Stimulated activated CD4-positive, alpha-beta T cell treated with anti-CD3 and anti-CD28 coated beads, Interleukin-1b, Interleukin-23, amount 100 ng/mL, for 24 hours (primary cell): Measurements from ENCODE around the gene CALML4.
"Not testable (repeated sequence)": the region's sequence is repeated elsewhere in the genome, so short reads cannot be mapped to it uniquely, and the experiment has no call there.

ENCODE experiments used
- DNase-seq, 4 experiments: peaks; one replicate each; pipeline ENCODE4 v3.0.0-alpha.2; 2020; ENCODE audit warnings: low read depth in 4 of 4, low spot score in 1 of 4

The CALML4 gene

DNA sequence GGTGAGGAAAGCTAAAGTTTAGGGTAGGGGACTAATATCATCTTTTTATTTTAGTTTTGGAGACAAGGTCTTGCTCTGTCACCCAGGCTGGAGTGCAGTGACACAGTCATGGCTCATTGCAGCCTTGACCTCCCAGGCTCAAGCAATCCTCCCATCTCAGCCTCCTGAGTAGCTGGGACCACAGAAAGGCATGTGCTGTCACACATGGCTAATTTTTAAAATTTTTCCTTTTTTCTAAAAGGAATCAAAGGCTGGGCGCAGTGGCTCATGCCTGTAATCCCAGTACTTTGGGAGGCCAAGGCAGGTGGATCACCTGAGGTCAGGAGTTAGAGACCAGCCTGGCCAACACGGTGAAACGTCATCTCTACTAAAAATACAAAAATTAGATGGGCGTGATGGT is 20.3 kb upstream of the CALML4 start:
- DNase-seq, result not testable (repeated sequence)

DNA sequence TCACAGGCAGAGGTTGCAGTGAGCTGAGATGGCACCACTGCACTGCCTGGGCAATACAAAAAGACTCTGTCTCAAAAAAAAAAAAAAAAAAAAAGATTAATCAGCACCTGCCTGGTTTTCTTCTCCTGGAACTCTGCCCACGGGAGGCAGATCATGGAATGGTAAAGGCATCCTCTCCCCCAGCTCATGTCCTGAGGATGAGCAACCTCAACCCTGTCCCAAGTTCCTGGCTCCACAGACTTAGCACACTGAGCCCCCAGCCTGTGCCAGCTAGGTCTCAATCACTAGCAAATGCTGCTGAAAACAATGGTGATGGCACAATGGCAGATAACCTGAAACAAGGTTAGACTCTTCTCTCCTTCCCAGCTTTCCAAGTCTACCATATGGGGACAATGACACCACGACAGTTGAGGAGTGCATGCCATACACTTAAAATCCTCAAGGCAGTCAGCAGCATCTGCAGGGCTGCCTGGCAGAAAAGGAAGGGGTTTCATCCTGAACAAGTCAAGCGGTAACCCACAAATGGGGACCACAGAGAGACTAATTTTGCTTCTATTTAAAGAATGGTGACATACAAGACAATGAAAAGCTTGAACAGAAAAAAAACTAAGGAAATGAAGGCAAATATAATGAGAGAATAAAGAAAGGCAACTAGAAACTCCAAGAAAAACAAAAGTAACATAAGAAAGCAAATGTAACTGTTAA is 19.6 kb upstream of the CALML4 start:
- DNase-seq, result no peak

DNA sequence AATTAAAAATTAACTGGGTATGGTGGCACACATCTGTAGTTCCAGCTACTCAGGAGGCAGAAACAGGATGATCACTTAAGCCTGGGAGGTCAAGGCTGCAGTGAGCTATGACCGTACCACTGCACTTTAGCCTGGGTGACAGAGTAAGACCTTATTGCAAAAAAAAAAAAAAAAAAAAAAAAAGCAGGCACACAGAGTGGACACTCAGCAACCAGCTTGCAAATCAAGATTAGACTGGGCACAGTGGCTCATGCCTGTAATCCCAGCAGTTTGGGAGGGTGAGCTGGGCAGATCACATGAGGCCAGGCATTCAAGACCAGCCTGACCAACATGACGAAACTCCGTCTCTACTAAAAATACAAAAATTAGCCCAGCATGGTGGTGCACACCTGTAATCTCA is 19.0 kb upstream of the CALML4 start:
- DNase-seq, result no peak

DNA sequence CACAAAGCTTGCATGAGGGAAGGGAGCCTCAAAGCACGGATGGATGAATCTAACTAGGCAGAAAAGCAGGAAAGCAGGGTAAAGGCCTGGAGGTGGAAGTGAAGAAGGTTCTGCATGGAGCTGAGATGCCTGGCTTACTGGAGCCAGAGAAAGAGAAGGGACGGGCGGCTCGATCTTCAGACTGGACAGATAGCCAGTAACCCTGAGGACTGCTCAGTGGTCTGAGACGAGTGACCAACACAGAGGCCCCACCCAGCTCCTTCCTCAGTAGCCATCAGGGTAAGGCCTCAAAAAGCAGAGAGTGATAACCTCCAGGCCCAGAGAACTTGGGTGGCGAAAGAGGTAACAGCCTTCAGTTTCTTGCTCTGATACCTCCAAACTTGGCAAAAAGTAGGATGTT is 18.0 kb upstream of the CALML4 start:
- no peak for DNase-seq

DNA sequence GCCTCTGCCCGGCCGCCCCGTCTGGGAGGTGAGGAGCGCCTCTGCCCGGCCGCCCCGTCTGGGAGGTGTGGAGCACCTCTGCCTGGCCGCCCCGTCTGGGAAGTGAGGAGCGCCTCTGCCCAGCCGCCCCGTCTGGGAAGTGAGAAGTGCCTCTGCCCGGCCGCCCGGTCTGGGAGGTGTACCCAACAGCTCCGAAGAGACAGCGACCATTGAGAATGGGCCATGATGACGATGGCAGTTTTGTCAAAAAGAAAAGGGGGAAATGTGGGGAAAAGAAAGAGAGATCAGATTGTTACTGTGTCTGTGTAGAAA is 17.3 kb upstream of the CALML4 start:
- not testable (repeated sequence) for DNase-seq

DNA sequence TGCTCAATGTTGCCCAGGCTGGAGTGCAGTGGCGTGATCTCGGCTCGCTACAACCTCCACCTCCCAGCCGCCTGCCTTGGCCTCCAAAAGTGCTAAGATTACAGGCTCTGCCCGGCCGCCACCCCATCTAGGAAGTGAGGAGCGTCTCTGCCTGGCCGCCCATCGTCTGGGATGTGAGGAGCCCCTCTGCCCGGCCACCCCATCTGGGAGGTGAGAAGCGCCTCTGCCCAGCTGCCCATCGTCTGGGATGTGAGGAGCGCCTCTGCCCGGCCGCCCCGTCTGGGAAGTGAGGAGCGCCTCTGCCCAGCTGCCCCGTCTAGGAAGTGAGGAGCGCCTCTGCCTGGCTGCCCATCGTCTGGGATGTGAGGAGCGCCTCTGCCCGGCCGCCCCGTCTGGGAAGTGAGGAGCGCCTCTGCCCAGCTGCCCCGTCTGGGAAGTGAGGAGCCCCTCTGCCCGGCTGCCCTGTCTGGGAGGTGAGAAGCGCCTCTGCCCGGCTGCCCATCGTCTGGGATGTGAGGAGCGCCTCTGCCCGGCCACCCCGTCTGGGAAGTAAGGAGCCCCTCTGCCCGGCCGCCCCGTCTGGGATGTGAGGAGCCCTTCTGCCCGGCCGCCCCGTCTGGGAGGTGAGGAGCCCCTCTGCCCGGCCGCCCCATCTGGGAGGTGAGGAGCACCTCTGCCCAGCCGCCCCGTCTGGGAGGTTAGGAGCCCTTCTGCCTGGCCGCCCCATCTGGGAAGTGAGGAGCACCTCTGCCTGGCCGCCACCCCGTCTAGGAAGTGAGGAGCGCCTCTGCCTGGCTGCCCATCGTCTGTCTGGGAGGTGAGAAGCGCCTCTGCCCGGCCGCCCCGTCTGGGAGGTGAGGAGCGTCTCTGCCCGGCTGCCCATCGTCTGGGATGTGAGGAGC is 16.6 kb upstream of the CALML4 start:
- not testable (repeated sequence) for DNase-seq

DNA sequence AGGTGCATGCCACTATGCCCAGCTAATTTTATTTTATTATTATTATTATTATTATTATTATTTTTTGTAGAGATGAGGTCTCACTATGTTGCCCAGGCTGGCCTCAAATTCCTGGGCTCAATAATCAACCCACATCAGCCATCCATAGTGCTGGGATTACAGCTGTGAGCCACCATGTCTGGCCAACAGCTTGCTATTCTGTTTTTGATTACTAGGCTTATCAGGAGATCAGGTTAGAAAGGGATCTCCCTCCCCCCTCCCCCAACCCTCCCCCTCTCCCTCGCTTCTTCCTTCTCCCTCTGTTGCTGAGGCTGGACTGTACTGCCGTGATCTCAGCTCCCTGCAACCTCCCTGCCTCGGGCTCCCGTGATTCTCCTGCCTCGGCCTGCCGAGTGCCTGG is 15.8 kb upstream of the CALML4 start:
- no peak for DNase-seq

DNA sequence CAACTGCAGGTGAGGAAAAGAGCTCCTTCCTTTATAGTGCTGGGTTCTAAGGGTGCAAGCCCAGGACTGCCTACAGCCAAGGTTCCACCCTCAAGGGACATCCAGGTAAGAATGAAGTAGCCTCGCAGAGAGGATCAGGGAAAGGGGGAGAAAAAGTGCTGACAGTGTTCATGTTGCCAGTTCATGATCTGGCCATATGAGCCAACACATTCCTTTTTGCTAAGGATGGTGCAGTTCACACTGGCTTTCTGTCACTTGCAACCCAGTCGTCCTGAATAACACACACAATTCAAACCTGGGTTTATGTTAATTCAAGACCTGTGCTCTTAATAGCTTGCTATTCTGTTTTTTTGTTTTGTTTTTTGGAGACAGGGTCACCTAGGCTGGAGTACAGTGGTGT is 15.4 kb upstream of the CALML4 start:
- no peak for DNase-seq

DNA sequence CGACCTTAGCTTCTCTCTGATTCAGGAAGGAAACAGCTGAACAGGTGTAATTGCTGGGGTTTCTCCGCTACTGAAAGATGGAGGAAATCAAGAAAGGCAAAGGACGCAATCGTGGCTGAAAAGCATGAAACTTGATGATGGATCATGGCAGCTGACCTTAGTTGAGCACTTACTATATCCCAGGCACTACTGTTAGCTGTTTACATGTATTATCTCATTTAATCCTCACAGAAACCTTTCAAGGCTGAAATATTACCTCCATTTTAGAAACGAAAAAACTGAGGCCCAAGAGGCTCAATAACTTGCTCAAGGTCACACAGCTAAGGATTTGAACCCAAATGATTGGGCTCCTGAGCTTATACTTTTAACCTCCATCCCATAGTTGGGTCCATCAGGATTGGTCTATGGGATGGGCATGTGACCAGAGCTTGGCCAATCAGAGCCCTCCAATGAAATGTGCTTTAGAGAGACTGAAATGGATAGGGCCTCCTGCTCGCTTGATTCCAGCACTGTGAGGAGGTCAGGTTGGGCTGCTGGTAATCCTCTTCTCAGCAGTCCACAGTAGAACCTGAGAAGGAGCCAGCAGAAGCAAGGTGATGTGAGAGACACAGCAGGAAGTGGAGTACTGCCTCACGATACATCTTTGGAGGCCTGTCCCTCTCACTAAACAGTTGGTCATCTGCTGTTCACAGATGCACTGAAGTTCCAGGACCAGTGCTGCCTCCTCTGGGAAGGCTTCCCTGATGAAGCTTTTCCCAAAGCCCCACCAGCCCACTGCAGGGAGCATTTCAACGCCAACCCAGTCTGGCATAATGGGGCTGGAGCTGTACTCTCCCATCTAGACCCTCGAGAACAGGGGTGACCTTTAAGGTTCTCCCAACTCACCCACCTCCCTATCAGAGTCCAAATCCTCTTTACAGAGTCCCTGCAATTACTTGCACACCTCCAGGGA is 14.0 kb upstream of the CALML4 start:
- no peak for DNase-seq

DNA sequence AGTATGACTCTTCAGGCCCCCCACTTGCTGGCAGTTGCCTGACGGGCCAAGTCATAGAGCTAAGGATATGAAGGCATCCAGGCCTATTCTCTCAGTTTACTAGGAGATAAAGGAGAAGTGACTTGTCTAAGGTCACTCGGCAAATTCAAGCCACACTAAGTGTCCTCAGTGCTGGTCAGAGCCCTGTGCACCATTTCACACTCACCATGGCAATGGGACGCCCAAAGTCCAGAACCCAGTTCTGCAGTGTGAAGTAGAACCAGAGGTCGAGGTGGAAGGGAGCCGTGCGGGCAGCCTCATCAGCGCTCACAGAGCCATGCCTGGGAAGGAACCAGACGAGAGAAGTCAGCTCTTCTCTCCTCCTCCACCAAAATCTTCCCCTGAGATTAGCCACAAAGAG is 13.2 kb upstream of the CALML4 start:
- DNase-seq, result no peak

DNA sequence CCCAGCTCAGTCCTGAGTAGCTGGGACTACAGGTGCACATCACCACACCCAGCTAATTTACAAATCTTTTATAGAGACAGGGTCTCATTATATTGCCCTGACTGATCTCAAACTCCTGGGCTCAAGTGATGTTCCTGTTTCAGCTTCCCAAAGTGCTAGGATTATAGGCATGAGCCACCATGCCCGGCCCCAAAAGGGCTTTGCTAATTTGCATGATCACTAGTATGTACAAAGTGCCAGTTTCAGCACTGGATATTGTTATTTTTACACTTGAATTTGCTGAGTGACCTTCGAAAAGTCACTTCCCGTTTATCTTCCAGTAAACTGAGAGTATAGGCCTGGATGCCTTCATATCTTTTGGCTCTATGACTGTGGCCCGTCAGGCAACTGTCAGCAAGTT is 12.2 kb upstream of the CALML4 start:
- no peak for DNase-seq

DNA sequence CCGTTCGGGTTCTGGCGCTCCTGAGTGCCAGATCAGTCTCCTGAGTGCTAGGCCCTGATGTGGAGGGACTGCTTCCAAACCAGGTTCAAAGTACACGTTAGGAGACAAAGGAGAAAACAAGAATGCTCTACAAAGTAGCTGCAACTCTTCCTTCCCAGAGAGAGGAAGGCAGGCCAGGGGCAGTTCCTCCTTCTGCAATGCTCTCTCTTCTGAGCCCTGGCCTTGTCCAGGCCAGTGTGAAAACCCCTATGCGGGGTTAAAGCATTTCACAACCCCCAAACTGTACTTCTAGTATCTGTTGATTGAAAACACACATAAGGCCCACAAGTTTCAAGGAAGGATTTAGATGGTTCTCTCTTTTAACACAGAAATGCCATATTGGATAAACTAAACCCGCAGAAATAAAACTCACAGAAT is 9.7 kb upstream of the CALML4 start:
- DNase-seq, result no peak

DNA sequence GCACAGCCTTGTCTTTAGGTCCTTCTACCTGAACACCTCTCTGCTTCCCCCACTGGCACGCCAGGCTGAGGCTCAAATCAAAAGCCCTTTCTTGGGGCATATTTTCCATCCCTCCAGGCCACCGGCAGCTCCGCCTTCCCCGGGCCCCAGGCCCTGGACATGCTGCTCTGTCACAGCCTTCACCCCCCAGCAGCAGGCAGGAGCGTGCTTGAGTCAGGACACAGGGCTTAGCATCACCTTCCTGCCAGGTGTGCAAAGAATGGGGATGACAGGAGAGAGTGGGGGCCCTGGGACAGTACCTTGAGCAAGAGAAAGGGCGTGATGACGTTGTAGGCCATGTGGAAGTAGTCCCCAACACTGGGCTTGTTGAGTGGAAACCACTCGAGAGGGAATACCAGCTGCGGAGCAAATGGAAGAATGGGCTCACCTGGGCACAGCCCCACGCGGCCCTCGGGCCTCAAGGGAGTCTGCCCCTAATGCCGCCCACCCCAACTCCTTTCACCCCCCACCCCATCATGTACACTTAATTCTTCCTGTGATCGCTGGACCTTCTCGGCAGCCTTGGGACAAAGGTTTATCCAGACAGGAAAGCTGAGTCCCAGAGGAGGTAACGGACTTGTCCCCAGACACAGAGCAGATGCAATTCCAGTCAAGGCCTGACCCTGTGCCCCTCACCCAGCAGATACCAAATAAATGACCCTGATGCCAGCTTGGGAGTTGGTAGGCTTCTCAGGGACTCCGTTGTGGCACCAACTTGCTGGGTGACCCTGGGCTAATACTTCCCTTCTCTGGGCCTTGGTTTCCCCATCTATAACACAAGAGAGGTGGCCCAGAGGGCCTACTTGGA is 9.1 kb upstream of the CALML4 start:
- no peak for DNase-seq

DNA sequence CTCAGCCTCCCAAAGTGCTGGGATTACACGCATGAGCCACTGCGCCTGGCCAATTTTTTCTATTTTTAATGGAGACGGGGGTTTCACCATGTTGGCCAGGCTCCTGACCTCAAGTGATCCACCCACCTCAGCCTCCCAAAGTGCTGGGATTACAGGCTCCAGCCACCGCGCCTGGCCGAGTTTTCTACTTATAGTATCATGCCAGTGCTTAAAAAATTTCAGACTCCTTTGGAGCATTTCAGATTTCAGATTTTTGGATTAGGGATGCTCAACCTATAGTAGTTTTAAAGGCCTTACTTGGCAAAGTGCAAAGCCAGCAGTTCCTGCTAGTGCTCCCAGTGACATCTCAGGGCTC is 8.3 kb upstream of the CALML4 start:
- not testable (repeated sequence) for DNase-seq

DNA sequence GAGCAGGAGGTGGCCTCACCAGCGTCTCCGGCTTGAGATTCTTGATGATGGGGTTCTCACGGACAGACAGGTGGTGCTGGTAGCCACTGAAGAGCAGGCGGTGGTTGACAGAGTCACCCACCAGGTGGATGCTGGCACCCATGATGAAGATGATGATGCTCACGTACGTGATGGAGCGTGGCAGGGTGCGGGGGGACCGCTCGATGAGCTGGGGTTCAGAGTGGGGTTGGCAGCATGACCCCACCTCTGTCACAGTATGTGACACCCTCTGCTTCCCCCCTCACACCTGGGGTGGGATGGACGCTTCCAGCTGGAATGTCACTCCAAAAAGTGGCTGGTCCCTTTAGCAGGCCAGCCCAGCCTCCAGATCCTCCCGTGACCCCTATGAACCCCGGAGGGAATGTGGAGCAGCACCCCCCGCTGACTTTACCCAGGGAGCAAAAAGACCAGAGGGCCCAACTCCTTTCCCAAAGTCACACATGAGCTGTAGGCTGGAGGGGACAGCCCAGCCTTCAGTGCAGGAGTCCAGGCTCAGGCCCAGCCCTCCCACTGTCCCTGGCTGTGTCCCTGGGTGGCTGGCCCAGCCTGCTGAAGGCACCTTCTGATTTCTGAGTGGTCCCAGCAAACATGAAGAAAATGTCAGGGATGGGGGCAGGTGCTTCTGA is 6.7 kb upstream of the CALML4 start:
- DNase-seq, result no peak

DNA sequence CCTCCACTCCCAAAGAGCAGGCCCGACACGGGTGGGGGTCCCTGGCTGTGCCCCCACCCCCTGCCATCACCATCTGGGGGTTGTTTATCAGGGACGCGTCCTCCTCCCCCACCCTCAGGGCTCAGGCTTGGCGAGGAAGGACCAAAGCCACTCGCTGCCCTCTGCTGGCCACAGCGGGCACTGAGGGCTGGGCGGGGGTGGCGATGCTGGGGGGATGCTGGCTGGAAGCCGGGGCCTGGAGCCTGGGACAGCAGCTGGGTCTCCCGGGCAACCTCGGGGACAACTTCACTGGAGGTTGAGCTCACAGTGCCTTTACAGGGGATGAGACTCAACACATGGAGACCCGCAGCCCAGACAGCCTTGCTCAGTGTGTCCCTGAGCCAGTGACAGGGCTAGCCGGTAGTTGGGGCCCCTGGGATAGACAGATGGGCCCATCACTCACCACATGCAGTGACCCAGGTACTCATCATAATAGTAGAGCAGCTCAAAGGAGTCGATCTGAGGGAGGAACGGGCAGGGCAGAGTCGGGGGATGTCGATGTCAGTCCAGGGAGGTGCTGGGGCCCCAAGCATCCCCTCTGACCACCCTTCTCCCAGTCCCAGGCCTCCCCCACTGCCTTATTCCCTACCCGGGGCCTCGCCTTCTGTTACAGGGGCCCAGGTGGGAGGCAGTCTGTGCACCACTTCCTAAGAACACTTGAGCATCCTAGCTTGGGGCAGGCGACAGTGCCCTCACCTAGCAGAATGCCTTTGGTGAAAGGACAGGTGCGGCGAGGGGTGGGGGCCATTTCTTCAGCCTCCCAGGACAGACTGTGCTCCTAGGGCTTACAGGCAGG is 5.9 kb upstream of the CALML4 start:
- peak in 2 of 4 experiments; percentile 27 to 32 for DNase-seq

DNA sequence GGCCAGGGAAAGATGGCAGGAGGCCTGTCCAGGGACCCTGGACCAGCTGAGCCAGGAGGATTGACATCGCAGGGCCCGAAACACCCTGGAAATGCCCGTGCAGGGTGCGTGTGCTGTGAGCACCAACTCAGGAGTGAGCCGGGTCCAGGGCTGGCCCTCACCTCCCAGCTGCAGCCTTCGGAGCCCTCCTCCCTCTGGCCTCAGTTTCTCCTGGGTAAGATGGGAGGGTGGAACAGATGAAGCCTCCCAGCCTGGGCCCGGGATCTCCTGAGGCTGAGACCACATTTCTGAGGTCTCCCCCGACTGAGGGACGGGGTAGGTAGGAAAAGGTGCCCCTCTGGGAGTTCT is 5.3 kb upstream of the CALML4 start:
- DNase-seq, result no peak

DNA sequence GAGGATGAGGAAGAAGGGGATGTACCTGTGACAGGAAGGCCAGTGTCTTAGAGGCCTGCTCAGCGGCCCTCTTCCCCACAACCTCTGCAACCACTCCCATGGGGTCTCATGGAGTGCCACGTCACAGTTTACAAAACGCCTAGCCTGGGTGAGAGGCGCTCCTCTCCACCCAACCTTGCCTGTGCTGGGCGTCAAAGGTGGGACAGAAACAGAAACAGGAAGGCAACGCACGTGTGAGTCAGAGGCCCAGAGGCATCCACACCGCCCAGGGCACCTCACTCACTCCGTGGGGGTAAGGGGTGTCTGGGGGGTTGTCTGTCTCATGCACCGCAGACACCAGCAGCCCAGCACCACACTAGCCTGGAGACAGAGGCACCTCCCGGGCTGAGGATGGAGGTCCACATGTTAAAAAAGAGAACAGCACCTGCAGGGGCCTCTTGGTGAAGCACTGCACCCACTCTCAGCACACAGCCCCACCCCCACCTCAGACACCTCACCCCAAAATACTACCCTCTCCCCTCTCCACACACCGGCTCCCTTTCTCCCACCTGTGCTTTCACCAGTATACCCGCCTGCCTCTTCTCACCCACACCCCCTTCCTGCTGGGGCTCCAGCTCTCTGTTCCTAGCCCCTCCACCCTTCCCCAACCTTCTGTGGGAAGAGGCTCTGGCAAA is 4.7 kb upstream of the CALML4 start:
- peak in 2 of 4 experiments; percentile 7 to 23 for DNase-seq

DNA sequence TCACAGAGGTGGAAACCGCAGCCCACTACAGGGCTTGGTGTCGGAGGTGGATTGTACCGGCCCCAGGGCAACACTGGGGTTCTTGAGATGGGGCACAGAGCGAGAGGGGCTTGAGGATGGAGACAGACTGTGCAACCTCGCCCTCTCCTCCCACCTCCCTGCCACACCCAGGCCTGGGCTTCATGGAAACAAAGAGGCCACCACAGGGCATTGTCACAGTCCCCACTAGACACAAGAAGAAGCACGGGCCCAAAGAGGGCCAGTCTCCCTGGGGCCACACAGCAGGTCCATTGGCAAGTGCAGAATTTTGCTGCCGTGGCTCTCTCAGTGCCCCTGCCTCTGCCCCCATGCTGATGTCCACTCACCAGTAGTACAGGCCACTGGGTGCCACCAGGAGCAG is 4.1 kb upstream of the CALML4 start:
- DNase-seq, result no peak
